Stimulated activated CD4-positive, alpha-beta T cell treated with anti-CD3 and anti-CD28 coated beads, Interleukin-2, amount 100 ng/mL, for 24 hours (primary cell): ENCODE measurements around the gene TBC1D19.

Source experiments
- DNase-seq, 2 donors: peaks; one replicate each; pipeline ENCODE4 v3.0.0-alpha.2; 2020

Gene TBC1D19

DNA sequence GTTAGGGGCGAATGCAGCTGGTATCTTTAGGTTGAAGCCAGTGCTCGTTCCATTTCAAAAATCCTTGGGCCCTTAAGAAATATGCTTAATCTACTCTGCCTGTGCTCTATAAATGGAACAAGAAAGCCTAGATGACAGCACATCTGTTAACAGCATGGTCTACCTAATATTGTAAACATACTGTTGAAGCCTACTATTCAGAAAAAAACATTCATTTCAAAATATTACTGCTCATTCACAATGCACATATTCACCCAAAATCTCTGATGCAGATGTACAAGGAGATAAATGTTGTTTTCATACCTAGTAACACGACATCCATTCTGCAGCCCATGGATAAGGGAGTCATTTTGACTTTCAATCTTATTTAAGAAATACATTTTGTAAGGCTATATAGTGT is 106.6 kb downstream of the TBC1D19 start:
- no peak for DNase-seq

DNA sequence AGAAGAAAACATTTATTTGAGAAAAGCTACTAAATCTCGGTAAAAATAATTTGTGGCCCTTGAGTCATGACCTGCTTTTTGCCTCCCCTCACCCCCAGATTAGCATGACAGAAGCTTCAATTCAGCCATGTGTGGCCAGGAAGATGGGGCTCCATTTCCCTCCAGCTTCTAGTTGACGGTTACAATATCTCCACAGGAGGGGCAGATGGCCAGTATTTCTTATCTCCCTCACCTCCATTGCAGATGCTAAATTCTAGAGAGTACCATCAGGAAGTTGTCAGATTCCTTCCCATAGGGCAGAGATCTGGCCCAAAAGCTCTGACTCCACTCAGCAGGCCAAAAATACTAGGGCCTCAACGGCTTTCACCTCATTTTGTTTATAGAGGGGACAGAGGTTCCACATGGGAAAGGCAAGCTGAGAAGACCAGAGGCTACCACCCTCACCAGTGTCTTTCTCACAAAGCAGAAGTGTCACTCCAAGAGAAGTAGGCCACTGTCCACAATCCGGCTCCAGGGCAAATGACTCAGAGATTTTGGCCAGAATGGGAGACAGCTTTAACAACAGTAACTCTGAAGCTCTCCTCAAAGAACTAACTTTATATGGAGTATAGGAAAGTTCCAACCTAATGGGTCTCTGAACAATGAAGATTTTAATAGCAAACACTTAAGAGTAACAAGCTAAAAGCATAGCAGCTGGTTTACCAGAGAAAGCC is 108.3 kb downstream of the TBC1D19 start:
- DNase-seq: no peak

DNA sequence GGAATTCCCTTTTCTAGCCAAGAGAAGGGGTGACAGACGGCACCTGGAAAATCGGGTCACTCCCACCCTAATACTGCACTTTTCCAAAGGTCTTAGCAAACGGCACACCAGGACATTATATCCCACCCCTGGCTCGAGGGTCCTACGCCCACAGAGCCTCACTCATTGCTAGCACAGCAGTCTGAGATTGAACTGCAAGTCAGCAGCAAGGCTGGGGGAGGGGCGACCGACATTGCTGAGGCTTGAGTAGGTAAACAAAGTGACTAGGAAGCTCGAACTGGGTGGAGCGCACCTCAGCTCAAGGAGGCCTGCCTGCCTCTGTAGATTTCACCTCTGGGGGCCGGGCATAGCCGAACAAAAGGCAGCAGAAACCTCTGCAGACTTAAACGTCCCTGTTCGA is 110.2 kb downstream of the TBC1D19 start:
- DNase-seq: peak in 1 of 2 donors; percentile 0

GRCh38 chr4:26700110-26700509 is 116.2 kb downstream of the TBC1D19 start:
- DNase-seq: no peak

- no peak for DNase-seq
Observed at GRCh38 chr4:26701095-26701494, 117.2 kb downstream of the TBC1D19 start.

DNA sequence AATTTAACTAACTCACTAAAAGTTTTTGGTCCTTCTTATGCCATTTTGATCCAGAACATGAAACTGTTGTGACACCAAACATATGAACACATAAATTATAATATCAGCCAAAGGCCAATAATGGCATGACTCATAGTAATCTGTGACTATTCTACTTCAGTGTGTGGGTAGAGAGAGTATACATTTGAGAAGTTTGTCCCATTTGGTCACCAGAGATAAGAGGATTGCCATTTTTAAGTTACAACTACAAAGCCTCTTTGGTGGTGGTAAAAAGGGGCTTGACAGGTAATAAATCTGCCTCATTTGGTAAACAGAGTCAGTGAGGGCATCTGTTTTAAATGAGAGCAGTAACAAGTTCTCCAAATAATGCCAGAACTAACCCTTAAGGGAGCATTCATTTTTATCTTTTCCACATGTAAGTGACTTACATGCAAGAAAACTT is 117.9 kb downstream of the TBC1D19 start:
- no peak for DNase-seq

- DNase-seq: no peak
Observed at GRCh38 chr4:26707342-26707741, 123.5 kb downstream of the TBC1D19 start.

DNA sequence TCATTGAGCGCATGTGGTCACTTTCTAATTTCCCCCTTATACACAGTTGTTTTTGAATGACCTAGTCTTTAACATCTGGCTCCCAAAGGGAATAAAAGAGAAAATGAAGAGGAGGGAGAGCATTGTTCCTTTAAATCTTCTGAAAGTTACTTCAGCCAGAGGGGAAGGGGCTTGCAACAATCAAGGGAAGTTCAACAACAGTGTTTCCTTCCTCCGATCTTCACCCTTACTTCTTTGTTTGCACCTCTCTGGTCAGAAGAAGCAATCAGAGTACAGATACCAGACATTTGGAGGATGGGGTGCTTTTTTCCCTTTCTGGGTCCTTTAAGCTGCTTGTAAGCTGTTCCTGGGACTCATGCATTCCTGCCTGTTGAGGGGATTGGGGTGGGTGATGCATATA is 125.4 kb downstream of the TBC1D19 start:
- no peak for DNase-seq

DNA sequence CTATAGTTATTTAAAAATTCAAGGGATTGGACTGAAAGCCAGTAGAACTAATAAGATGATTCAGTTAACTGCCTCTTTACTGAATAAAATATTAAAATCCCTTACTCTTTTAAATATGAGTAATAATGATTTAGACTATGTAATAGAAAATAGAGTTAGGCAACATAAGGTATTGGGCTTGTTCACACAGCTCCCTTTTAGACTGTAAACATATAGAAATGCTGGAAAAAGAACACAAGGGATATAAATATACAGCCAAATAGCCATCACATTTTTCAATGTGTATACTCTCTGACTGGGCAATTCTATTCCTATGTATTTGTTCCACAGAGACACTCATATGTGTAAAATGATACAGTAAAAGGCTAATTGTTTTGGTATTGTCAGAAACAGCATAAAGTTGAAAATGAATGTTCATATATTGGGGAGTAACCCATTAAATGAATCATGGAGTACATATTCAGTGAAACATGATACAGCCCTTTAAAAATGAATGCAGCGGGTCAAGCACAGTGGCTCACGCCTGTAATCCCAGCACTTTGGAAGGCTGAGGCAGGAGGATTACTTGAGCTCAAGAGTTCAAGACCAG is 129.8 kb downstream of the TBC1D19 start:
- no peak for DNase-seq

GRCh38 chr4:26715636-26716242 is 131.9 kb downstream of the TBC1D19 start:
- DNase-seq: no peak

- no peak for DNase-seq
Observed at GRCh38 chr4:26717332-26717731, 133.4 kb downstream of the TBC1D19 start.

GRCh38 chr4:26719954-26720552 is 136.2 kb downstream of the TBC1D19 start:
- no peak for DNase-seq

DNA sequence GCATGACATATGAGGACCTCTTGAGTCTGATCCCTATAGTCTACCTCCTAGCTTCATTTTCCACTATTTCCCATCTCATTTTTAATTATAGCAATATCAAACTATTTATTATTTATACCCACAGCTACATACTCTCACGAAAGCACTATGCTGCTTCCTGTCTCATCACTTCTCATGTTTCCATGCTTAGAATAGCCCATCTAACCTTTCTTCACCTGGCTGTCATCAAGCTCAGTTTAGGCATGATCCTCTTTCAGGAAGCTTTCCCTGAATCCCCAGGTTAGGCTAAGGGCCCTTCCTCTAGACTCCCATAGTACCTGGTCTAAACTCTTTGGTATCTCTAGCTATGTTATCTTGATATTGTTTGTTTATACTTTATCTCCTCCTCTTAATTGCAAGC is 137.8 kb downstream of the TBC1D19 start:
- DNase-seq: no peak

- no peak for DNase-seq
Observed at GRCh38 chr4:26723216-26723615, 139.3 kb downstream of the TBC1D19 start.

- DNase-seq: no peak
Observed at GRCh38 chr4:26724534-26724933, 140.7 kb downstream of the TBC1D19 start.

GRCh38 chr4:26726655-26727387 is 142.9 kb downstream of the TBC1D19 start:
- DNase-seq: no peak

DNA sequence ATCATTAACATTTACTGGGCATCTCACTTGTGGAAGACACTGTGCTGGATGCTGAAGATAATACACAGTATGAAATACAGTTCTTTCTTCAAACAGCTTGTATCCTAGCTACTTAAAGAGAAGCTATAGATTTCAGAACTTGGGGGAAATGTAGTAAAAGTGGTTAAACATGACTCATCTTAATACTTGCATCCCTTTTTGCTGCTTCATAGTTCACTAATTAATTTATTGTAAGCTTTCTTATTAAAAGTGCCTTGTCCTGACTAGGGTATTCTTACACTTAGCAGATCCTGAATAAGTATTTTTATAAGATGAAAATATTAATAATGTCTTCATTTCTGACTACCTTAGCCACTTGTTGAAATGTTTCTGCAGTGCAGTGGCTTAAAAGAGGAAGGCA is 144.0 kb downstream of the TBC1D19 start:
- no peak for DNase-seq

GRCh38 chr4:26729027-26729426 is 145.1 kb downstream of the TBC1D19 start:
- no peak for DNase-seq

DNA sequence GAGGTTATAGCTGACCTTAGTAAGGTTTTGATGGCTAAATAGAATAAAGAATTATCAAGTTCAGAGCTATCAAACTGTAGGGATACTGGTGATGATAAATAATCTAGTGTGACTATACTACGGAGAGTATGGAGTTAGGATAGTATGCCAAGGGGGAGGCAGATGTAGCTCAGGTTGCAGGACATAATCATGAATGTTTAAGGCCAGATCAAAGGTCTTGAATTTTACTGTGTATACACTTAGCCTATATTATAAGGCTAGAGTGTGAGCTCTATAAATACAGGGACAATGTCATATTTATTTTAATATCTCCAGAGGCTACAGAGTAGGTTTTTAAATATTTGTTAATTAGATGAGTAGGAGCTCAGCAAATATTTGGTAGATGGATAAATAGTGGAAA is 145.7 kb downstream of the TBC1D19 start:
- no peak for DNase-seq

- DNase-seq: no peak
Observed at GRCh38 chr4:26731351-26732035, 147.6 kb downstream of the TBC1D19 start.

DNA sequence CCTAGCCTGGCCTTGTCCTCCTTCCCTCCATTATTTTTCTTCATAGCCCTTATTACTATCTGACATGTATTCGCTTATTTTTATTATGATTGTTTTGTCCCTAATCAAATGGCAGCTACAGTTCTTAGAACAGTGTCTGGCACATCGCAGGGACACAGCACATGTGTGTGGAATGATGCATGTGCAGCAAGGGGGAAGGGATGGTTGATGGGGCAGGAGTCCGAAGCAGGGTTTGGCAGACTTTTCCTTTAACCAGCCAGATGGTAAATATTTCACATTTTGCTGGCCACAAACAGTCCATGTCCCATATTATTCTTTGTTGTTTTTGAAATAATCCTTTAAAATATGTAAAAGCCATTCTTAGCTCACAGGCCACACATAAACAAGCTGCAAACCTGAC is 148.5 kb downstream of the TBC1D19 start:
- DNase-seq: no peak

DNA sequence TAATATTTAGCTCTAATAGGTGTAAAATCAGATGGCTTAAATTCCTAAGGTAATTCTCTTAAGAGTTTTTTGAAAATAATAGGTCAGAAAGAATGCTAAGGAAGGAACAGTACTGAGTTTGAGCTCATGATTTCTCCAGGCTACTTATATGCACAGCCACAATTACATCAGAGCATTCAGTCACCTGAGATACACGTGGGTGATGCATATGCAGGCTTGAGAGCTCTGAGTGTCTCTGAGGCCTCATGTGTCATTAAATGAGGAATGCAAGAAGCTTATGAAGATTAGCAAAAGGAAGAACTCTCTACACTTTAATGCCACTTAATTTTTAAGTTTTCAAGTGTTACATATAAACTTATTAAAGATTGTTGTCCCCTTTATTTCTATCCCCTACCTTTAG is 152.7 kb downstream of the TBC1D19 start:
- no peak for DNase-seq

GRCh38 chr4:26737385-26737784 is 153.5 kb downstream of the TBC1D19 start:
- no peak for DNase-seq
